GM19372 (cell line): ENCODE results near the gene NUCB1.
"Not testable (repeated sequence)": the region's sequence is repeated elsewhere in the genome, so short reads cannot be mapped to it uniquely, and the experiment has no call there.

Experiments used
- ATAC-seq: cut with Tn5 transposase; IDR thresholded peaks from one replicate; pipeline ENCODE4 v1.9.1; 2021; ENCODE audit warnings: mild to moderate bottlenecking, low read depth, moderate library complexity; ENCODE audit not compliant: unreplicated experiment

NUCB1 gene

DNA sequence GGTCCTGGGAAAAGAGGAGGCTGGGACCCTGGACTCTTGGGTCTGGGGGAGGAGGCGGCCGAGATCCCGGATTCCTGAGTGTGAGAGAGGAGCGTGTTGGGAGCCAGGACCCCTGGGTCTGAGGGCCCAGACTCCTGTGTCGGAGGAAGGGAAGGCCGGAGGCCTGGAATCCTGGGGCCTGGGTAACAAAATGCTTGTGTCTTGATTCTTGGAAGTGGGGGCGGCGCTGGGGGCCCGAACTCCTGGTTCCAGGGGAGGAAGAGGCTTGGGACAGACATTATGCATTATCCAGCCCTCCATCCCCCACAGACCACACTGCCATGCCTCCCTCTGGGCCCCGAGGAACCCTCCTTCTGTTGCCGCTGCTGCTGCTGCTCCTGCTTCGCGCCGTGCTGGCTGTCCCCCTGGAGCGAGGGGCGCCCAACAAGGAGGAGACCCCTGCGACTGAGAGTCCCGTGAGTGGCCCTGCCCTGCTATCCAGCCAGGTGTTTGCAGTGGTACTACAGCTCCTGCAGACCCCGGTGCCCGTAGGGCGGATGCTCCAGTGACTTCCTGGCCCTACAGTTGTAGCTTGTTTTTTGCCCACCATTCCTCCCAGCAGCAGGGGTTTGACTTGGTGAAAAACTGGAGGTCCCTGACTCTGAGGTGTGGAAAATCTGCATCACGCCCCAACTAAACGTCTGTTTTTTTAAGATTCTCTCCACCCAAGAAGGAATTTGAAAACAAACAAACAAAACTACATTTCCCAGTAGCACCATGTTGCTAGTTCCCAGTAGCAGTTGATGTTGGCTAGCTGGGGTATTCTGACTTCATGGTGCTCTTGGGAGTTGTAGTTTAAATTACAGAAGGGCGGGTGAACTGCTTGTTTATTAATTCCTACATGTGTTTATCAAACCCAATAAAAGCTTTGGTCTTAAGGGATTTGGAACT, 630 bp downstream of the NUCB1 start:
- peak; percentile 7 for ATAC-seq

DNA sequence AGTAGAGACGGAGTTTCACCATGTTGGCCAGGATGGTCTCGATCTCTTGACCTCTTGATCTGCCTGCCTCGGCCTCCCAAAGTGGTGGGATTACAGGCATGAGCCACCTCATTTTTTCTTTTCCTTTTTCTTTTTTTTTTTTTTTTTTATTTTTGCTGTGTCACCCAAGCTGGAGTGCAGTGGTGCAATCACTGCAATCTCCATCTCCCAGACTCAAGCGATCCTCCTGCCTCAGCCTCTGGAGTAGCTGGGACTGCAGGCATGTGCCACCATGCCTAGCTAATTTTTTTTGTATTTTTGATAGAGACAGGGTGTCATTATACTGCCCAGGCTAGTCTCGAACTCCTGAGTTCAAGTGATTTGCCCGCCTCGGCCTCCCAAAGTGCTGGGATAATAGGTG, 2.2 kb downstream of the NUCB1 start:
- ATAC-seq: not testable (repeated sequence)

- not testable (repeated sequence) for ATAC-seq
These were observed 3.7 kb downstream of the NUCB1 start for GRCh38 chr19:48903788-48904187.

- no peak for ATAC-seq
These were observed 5.6 kb downstream of the NUCB1 start for GRCh38 chr19:48905664-48906063.

DNA sequence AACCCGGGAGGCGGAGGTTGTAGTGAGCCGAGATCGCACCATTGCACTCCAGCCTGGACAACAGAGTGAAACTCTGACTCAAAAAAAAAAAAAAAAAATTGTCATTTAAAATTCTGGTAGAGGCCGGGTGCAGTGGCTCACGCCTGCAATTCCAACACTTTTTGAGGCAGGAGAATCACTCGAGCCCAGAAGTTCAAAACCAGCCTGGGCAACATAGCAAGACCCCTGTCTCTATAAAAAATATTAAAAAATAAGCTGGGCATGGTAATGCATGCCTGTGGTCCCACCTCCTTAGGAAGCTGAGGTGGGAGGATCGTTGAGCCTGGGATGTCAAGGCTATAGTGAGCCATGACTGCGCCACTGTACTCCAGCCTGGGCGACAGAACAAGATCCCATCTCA, 6.2 kb downstream of the NUCB1 start:
- no peak for ATAC-seq

DNA sequence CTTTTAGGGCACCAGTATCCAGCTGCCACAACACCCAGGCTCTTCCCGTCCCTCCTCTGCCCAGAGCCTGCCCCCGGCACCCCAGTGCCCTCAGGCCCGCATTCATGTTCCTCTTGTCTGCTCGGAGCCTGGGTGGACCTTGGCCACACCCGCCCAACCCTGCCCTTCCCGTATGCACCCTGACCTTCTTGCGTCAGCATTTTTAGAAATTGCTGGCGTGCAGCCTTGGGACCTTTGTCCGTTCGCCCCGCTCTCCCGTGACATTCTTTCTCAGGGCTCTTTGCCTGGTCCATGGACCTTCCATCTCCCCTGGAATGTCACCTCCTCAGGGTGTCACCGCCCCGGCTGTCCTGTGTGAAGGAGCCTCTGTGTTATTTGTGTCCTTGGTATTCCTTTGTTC, 7.6 kb downstream of the NUCB1 start:
- ATAC-seq: no peak

DNA sequence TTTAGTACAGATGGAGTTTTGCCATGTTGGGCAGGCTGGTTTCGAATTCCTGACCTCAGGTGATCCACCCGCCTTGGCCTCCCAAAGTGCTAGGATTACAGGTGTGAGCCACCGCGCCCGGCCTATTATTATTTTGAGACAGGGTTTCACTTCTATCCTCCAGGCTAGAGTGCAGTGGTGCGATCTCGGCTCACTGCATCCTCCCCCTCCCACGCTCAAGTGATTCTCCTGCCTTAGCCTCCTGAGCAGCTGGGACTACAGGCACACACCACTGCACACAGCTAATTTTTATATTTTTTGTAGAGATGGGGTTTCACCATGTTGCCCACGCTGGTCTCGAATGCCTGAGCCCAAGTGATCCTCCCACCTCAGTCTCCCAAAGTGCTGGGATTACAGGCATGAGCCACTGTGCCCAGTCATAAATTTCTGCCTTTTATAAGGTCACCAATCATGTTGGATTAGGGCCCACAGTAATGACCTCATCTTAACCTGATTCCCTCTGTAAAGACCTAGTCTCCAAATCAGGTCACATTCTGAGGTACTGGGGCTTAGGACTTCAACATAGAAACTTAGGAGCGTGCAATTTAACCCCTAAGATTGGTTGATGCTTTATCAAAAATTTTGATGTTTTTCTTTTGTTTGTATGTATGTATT, 9.4 kb downstream of the NUCB1 start:
- not testable (repeated sequence) for ATAC-seq

DNA sequence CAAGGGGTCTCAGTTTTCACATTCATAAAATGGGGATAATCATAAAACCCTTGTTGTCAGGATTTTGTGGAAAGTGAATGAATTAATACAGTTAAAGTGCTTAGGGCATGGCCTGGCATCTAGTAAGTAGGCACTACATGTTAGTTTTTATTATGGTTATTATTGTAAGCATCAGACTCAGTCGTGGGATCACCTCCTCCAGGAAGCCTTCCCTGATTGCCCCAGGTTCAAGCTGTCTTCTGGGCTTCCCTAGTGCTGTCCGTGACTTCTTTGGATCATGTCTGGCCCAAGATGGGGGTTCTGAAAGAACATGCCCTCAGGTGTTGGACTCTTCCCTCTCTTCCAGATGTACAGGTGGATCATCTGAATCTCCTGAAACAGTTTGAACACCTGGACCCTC, 10.7 kb downstream of the NUCB1 start:
- no peak for ATAC-seq

GRCh38 chr19:48913114-48913889, 13.2 kb downstream of the NUCB1 start:
- ATAC-seq: no peak

GRCh38 chr19:48914181-48914580, 14.1 kb downstream of the NUCB1 start:
- no peak for ATAC-seq

DNA sequence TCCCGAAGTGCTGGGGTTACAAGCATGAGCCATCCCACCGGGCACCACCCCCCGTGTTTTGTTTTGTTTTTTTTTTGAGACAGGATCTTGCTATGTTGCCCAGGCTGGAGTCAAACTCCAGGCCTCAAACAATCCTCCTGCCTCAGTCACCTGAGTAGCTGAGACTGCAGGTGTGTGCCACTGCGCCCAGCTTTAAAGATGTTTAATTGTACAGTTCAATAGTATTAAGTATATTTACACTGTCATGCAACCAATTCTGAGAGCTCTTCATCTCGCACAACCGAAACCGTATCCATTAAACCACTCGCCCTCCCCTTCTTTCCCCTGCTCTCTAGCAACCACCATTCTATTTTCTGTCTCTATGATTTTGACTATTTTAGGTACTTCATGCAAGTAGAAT, 15.6 kb downstream of the NUCB1 start:
- ATAC-seq: no peak

GRCh38 chr19:48918071-48918470, 18.0 kb downstream of the NUCB1 start:
- no peak for ATAC-seq

- ATAC-seq: no peak
These were observed 18.7 kb downstream of the NUCB1 start for GRCh38 chr19:48918801-48919247.

GRCh38 chr19:48919271-48919670, 19.2 kb downstream of the NUCB1 start:
- ATAC-seq: not testable (repeated sequence)

DNA sequence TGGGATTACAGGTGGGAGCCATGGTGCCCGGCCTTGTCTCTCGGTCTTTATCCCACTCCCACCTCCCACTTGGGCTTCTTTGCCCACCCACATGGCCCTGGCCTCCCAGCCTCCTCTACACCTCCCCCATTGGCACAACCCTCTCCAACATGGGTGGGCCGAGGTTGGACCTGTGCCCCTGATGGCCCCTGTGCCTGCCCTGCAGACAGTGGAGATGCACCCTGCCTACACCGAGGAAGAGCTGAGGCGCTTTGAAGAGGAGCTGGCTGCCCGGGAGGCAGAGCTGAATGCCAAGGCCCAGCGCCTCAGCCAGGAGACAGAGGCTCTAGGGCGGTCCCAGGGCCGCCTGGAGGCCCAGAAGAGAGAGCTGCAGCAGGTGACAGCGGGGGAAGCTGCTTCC, 20.8 kb downstream of the NUCB1 start:
- ATAC-seq: no peak

DNA sequence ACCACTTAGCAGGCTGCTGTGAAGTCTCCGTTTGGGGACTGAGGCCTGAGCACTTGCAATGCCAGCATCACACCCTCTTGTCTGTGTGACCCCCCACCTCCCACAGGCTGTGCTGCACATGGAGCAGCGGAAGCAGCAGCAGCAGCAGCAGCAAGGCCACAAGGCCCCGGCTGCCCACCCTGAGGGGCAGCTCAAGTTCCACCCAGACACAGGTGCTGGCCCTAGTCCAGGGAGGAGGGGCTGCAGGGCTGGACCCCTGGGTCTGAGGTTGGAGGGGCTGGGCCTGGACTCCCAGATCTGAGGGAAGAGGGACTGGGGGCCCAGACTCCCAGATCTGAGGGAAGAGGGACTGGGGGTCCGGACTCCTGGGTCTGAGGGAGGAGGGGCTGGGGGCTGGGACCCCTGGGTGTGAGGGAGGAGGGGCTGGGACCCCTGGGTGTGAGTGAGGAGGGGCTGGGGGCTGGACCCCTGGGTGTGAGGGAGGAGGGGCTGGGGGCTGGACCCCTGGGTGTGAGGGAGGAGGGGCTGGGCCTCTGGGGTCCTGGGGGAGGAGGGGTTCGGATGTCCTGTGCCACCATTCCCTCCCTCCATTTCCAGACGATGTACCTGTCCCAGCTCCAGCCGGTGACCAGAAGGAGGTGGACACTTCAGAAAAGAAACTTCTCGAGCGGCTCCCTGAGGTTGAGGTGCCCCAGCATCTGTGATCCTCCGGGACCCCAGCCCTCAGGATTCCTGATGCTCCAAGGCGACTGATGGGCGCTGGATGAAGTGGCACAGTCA, 21.8 kb downstream of the NUCB1 start:
- no peak for ATAC-seq

GRCh38 chr19:48922548-48923490, 22.7 kb downstream of the NUCB1 start:
- no peak for ATAC-seq

- ATAC-seq: no peak
These were observed 25.2 kb downstream of the NUCB1 start for GRCh38 chr19:48925240-48925843.

DNA sequence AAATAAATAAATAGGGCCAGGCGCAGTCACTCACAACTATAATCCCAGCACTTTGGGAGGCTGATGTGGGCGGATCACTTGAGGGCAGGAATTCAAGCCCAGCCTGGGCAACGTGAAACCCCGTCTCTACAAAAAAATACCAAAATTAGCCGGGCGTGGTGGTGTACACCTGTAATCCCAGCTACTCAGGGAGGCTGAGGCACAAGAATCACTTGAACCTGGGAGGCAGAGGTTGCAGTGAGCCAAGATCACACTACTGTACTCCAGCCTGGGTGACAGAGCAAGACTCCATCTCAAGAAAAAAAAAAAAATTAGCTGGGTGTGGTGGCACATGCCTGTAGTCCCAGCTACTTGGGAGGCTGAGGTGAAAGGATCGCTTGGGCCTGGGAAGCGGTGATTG, 25.8 kb downstream of the NUCB1 start:
- not testable (repeated sequence) for ATAC-seq
